GM19035 (cell line): Measurements from ENCODE around the gene ZNF549.
A peak's percentile ranks its signal among the peaks of the same experiment; 100 is the strongest.

Experiments
- ATAC-seq: cut with Tn5 transposase; IDR thresholded peaks from one replicate; pipeline ENCODE4 v1.9.1; 2021; ENCODE audit not compliant: unreplicated experiment

Gene ZNF549

DNA sequence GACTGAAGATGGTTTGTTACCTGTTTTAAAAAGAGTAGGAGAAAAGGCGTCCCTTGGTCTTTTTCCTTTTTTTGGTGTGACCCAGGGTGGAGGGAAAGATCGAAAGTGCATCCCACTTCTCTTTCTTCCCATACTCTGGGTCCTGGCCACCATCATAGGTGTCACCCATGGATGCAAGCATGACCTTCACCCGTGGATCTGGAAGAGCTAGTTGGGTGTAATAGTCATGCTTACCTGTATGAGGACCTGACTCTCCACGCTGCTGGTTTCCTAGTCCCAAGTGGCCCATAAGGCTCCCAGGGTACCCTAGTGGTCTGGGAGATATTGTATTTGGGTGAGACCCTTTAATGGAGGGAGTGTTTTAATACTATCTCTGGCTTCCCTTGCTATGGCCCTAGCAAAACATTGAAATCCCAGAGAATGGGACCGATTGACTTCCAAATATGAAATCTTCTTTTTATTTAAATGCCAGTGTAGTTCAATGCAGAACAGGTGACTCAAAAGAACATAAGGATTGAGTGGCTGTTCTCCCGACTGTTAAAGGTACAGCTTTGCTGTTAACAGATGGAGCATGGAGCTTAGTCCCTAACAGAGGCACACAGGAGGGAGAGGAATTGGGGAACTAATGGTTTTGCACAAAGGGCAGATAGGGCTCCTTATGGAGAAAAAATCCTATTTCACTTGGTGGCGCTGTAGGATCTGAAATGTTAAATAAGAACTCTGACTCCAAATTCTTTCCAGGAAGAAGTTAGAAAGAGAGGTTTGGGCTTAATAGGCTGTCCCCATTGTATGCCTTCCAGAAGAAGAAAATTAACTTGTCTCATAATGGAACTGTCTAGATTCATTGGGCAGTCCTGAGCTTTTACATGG lies 39.5 kb downstream of the ZNF549 start:
- no peak for ATAC-seq

DNA sequence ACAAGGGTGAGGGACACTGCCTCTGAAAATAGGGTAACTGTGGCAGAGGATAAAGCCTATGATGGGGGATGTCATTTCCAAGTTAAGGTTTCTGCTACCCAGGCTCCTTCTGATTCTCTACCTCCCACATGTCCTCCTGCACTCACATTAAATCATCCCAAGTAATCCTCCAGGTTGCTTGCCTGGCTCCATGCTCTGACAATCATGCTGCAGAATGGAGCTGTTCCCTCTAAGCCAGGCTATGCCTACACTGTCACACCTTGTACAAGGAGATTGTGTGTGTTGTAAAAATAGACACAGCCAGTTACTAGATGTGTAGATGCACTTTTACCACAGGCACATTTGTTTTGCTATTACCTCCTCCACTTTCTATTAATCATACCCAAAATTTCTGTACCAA lies 43.6 kb downstream of the ZNF549 start:
- ATAC-seq = no peak

GRCh38 chr19:57572415-57572947 lies 45.3 kb downstream of the ZNF549 start:
- no peak for ATAC-seq

GRCh38 chr19:57576661-57577060 lies 49.5 kb downstream of the ZNF549 start:
- no peak for ATAC-seq

DNA sequence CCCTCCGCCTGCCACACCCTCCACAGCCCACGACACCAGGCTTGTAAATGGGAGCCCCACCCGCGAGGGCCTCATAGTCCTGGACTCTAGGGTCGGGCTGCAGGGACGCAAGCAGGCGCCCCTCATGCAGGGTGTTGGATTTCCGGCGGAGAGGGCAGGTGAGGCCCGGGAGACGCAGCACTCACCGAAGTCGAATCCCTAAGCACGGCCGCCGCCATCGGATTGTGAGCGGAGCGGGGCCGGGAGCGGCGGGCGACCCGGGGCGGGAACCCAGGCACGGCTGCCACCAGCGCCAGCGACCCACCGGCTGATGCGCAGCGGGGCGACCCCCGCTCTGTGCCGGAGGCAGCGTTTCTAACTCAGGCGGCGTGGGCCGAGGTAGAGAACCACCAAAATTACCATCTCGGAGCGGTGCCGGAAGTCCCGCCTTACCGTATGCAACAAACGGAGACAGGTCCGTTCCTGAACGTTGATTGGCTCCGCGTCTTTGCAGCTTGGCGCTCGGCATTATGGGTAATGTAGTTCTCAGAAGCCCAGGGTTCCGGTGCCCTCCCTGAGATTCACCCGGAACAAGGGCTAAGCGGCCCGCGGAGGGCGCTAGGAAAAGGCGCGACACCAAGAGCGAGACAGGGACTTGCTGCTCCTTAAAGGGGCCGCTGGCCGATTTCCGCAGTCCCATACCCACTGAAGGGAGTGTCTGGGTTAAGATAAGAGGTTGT lies 51.5 kb downstream of the ZNF549 start, which contains the start of gene ZNF416:
Gene ZNF416, minus strand, starts transcription at position 425 of the 719 bp plus-strand sequence. Its CDS starts 207 bp downstream, at position 218.
- peak; percentile 93 for ATAC-seq

GRCh38 chr19:57583104-57583520 lies 56.0 kb downstream of the ZNF549 start:
- ATAC-seq = no peak

- ATAC-seq = no peak
Measured at GRCh38 chr19:57583521-57584416, 56.6 kb downstream of the ZNF549 start, which contains the start of gene ZIK1. Gene ZIK1, plus strand, starts transcription at chr19:57584145. Its CDS starts 212 bp downstream, at chr19:57584357.

GRCh38 chr19:57587529-57587928 lies 60.4 kb downstream of the ZNF549 start:
- no peak for ATAC-seq

DNA sequence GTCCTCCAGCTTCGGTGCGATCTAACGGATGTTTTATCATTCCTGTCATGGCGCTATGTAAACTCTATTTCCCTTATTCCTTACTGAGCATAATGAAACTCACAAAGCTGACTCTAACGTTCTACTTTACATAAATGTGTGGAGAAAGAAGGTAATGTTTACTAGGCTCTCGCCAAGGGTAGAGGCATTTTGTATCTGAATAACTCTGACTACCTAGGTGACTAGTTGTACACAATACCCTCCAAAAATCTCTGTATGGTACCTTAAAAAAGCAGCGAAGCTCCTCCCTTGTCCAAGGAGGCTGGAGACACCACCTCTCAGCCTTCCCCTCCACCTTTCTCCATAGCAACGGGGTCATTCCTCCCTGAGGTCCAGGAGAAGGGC lies 72.2 kb downstream of the ZNF549 start:
- peak; percentile 14 for ATAC-seq

GRCh38 chr19:57599761-57600383 lies 72.7 kb downstream of the ZNF549 start, which contains the start of gene ZNF530:
Gene ZNF530, plus strand, starts transcription at chr19:57599885. Its CDS starts 4,461 bp downstream, at chr19:57604346.
- peak; percentile 95 for ATAC-seq

DNA sequence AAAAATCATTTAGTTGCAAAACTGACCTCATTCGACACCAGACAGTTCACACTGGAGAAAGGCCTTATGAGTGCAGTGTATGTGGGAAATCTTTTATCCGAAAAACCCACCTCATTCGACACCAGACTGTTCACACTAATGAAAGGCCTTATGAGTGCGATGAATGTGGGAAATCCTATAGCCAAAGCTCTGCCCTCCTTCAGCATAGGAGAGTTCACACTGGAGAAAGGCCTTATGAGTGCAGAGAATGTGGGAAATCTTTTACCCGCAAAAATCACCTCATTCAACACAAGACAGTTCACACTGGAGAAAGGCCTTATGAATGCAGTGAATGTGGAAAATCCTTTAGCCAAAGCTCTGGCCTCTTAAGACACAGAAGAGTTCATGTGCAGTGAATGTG lies 79.8 kb downstream of the ZNF549 start:
- no peak for ATAC-seq
